T-helper 9 cell (primary cell): ENCODE results near the gene GARS1.

Experiments
- DNase-seq: peaks from one replicate; pipeline ENCODE4 v3.0.0-alpha.2; 2020

GARS1 gene

GRCh38 chr7:30656006-30656957 is 61.6 kb downstream of the GARS1 start:
- DNase-seq, result no peak

- DNase-seq, result no peak
Observed at GRCh38 chr7:30657131-30657530, 62.5 kb downstream of the GARS1 start.

GRCh38 chr7:30658479-30659074 is 63.9 kb downstream of the GARS1 start:
- DNase-seq, result no peak

- no peak for DNase-seq
Observed at GRCh38 chr7:30659312-30659711, 64.6 kb downstream of the GARS1 start.

- DNase-seq, result no peak
Observed at GRCh38 chr7:30660331-30661255, 65.9 kb downstream of the GARS1 start.

- DNase-seq, result no peak
Observed at GRCh38 chr7:30661926-30662325, 67.2 kb downstream of the GARS1 start.

GRCh38 chr7:30662431-30662939 is 67.8 kb downstream of the GARS1 start:
- no peak for DNase-seq

GRCh38 chr7:30663414-30663813 is 68.7 kb downstream of the GARS1 start:
- no peak for DNase-seq

GRCh38 chr7:30664184-30664885 is 69.7 kb downstream of the GARS1 start:
- no peak for DNase-seq

GRCh38 chr7:30665043-30665442 is 70.4 kb downstream of the GARS1 start:
- no peak for DNase-seq

GRCh38 chr7:30665449-30665848 is 70.8 kb downstream of the GARS1 start:
- no peak for DNase-seq

GRCh38 chr7:30667172-30667571 is 72.5 kb downstream of the GARS1 start:
- DNase-seq, result no peak

- no peak for DNase-seq
Observed at GRCh38 chr7:30668102-30668501, 73.4 kb downstream of the GARS1 start.

- no peak for DNase-seq
Observed at GRCh38 chr7:30671793-30672465, 77.3 kb downstream of the GARS1 start.

- no peak for DNase-seq
Observed at GRCh38 chr7:30674420-30674819, 79.7 kb downstream of the GARS1 start.

- DNase-seq, result no peak
Observed at GRCh38 chr7:30674876-30675275, 80.2 kb downstream of the GARS1 start.

- DNase-seq, result no peak
Observed at GRCh38 chr7:30678805-30679204, 84.1 kb downstream of the GARS1 start.

- no peak for DNase-seq
Observed at GRCh38 chr7:30679664-30680063, 85.0 kb downstream of the GARS1 start.

GRCh38 chr7:30681331-30681797 is 86.7 kb downstream of the GARS1 start:
- DNase-seq, result no peak

- DNase-seq, result no peak
Observed at GRCh38 chr7:30681815-30682211, 87.1 kb downstream of the GARS1 start.
